ENCODE data around the gene USP35.

DNA sequence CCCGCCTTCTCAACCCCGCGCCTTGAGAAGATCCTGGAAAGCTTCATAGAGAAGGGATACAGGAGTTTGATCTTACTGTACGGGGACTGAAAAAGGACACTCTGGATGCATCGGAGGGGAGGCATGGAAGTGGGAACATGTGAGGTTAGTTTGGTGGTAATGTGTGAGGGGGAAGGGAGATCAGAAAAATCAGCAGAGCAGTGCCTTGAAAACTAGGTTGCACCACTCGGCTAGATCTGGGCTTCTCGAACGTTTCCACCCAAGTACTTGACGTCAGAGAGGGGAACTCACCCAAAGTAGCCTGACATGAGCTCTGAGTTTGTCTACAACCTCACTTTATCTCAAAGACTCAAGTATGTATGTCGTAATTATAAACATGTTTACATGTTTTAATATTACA lies 14.5 kb downstream of the USP35 start:
- TF ChIP-seq TP53 (CRISPR knock-in tag; IDR thresholded peaks at IDR 0.05) (no peak), ZNF219 (CRISPR knock-in tag; IDR thresholded peaks at IDR 0.05; ENCODE audit: borderline replicate concordance) (no peak), EMX1 (CRISPR knock-in tag; IDR thresholded peaks at IDR 0.05) (no peak), ZBTB21 (CRISPR knock-in tag; IDR thresholded peaks at IDR 0.05; ENCODE audit: borderline replicate concordance) (no peak), TEAD4 (CRISPR knock-in tag; IDR thresholded peaks at IDR 0.05) (no peak), SOX15 (CRISPR knock-in tag; IDR thresholded peaks at IDR 0.05) (no peak), CBFB (CRISPR knock-in tag; IDR thresholded peaks at IDR 0.05; ENCODE audit: low read depth) (no peak)
- TF ChIP-seq, protein P1, sequence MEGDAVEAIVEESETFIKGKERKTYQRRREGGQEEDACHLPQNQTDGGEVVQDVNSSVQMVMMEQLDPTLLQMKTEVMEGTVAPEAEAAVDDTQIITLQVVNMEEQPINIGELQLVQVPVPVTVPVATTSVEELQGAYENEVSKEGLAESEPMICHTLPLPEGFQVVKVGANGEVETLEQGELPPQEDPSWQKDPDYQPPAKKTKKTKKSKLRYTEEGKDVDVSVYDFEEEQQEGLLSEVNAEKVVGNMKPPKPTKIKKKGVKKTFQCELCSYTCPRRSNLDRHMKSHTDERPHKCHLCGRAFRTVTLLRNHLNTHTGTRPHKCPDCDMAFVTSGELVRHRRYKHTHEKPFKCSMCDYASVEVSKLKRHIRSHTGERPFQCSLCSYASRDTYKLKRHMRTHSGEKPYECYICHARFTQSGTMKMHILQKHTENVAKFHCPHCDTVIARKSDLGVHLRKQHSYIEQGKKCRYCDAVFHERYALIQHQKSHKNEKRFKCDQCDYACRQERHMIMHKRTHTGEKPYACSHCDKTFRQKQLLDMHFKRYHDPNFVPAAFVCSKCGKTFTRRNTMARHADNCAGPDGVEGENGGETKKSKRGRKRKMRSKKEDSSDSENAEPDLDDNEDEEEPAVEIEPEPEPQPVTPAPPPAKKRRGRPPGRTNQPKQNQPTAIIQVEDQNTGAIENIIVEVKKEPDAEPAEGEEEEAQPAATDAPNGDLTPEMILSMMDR (IDR thresholded peaks at IDR 0.05) = no peak
- TF ChIP-seq, protein P2, sequence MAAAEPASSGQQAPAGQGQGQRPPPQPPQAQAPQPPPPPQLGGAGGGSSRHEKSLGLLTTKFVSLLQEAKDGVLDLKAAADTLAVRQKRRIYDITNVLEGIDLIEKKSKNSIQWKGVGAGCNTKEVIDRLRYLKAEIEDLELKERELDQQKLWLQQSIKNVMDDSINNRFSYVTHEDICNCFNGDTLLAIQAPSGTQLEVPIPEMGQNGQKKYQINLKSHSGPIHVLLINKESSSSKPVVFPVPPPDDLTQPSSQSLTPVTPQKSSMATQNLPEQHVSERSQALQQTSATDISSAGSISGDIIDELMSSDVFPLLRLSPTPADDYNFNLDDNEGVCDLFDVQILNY (CRISPR knock-in tag; IDR thresholded peaks at IDR 0.05) = no peak
- TF ChIP-seq, protein P3, sequence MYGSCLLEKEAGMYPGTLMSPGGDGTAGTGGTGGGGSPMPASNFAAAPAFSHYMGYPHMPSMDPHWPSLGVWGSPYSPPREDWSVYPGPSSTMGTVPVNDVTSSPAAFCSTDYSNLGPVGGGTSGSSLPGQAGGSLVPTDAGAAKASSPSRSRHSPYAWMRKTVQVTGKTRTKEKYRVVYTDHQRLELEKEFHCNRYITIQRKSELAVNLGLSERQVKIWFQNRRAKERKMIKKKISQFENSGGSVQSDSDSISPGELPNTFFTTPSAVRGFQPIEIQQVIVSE (CRISPR knock-in tag; IDR thresholded peaks at IDR 0.05; ENCODE audit: borderline replicate concordance) = no peak
- TF ChIP-seq, protein P4, sequence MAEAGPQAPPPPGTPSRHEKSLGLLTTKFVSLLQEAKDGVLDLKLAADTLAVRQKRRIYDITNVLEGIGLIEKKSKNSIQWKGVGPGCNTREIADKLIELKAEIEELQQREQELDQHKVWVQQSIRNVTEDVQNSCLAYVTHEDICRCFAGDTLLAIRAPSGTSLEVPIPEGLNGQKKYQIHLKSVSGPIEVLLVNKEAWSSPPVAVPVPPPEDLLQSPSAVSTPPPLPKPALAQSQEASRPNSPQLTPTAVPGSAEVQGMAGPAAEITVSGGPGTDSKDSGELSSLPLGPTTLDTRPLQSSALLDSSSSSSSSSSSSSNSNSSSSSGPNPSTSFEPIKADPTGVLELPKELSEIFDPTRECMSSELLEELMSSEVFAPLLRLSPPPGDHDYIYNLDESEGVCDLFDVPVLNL (CRISPR knock-in tag; IDR thresholded peaks at IDR 0.05; ENCODE audit: borderline replicate concordance, low read depth) = no peak
- TF ChIP-seq, protein P5, sequence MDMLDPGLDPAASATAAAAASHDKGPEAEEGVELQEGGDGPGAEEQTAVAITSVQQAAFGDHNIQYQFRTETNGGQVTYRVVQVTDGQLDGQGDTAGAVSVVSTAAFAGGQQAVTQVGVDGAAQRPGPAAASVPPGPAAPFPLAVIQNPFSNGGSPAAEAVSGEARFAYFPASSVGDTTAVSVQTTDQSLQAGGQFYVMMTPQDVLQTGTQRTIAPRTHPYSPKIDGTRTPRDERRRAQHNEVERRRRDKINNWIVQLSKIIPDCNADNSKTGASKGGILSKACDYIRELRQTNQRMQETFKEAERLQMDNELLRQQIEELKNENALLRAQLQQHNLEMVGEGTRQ (CRISPR knock-in tag; IDR thresholded peaks at IDR 0.05) = no peak
